ENCODE data around the gene RIMOC1.
"Not testable (repeated sequence)": the region's sequence is repeated elsewhere in the genome, so short reads cannot be mapped to it uniquely, and the experiment has no call there.

The RIMOC1 gene

GRCh38 chr5:41927604-41928003, 23.5 kb downstream of the RIMOC1 start:
- Histone ChIP-seq H3K4me1 (ENCODE audit: insufficient read depth, low read length) (no peaks in the 10 kb centered on the region; the same call in 1 of the 2 replicates), H3K27ac (ENCODE audit: low read length) (no peak overlapping the region), H3K9me3 (ENCODE audit: insufficient read depth, low read depth, low read length) (no peaks in the 10 kb centered on the region), H3K36me3 (ENCODE audit: insufficient read depth, low read depth, low read length) (peaks cover 2% of the 10 kb centered on the region), H3K9ac (ENCODE audit: low read depth, low read length) (no peak overlapping the region), H3K27me3 (ENCODE audit: insufficient read depth, low read length) (peaks cover 8% of the 10 kb centered on the region), H3K4me3 (ENCODE audit: low read length) (no peak overlapping the region)

GRCh38 chr5:41929035-41929434, 24.9 kb downstream of the RIMOC1 start:
- Histone ChIP-seq H3K4me1 (ENCODE audit: insufficient read depth, low read length) (no peaks in the 10 kb centered on the region; the same call in 1 of the 2 replicates), H3K27ac (ENCODE audit: low read length) (no peak overlapping the region)

GRCh38 chr5:41932770-41933169, 28.6 kb downstream of the RIMOC1 start:
- H3K4me3 ChIP-seq (ENCODE audit: low read length): no peak overlapping the region
- no peaks in the 10 kb centered on the region for H3K27me3 ChIP-seq (ENCODE audit: insufficient read depth, low read length)
- H3K36me3 ChIP-seq (ENCODE audit: insufficient read depth, low read depth, low read length): no peaks in the 10 kb centered on the region

More at GRCh38 chr5:41929035-41929434, 24.9 kb downstream of the RIMOC1 start:
- no peak overlapping the region for H3K9ac ChIP-seq (ENCODE audit: low read depth, low read length)
- no peak overlapping the region for H3K4me3 ChIP-seq (ENCODE audit: low read length)
- no peaks in the 10 kb centered on the region for H3K9me3 ChIP-seq (ENCODE audit: insufficient read depth, low read depth, low read length)
- no peaks in the 10 kb centered on the region for H3K36me3 ChIP-seq (ENCODE audit: insufficient read depth, low read depth, low read length)
- H3K27me3 ChIP-seq (ENCODE audit: insufficient read depth, low read length): peaks cover 8% of the 10 kb centered on the region

DNA sequence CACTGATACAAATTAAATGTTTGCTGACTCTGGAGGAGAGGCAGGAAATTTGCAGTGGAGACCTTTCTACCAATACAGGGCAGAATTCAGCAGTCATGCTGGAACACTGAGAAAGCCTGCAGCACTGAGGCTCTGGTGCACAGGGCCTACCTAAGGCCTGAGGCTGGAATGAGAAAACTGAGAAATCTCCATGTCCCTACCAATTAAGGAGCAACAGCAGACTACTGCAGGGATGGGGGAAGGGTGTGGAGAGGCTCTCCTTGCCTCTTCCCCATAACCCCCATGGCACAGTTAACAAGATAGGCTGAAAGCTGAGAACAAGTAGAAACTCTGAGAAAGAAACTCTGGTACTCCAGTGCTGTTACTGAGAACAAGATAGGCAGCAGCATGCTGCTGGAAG, 31.4 kb downstream of the RIMOC1 start:
- no peaks in the 10 kb centered on the region for H3K9me3 ChIP-seq (ENCODE audit: insufficient read depth, low read depth, low read length)
- H3K27me3 ChIP-seq (ENCODE audit: insufficient read depth, low read length): no peaks in the 10 kb centered on the region
- no peaks in the 10 kb centered on the region for H3K36me3 ChIP-seq (ENCODE audit: insufficient read depth, low read depth, low read length)
- no peak overlapping the region for H3K9ac ChIP-seq (ENCODE audit: low read depth, low read length)
- H3K27ac ChIP-seq (ENCODE audit: low read length): no peak overlapping the region
- H3K4me1 ChIP-seq (ENCODE audit: insufficient read depth, low read length): no peaks in the 10 kb centered on the region
- H3K4me3 ChIP-seq (ENCODE audit: low read length): no peak overlapping the region

More at GRCh38 chr5:41932770-41933169, 28.6 kb downstream of the RIMOC1 start:
- no peaks in the 10 kb centered on the region for H3K9me3 ChIP-seq (ENCODE audit: insufficient read depth, low read depth, low read length)
- no peak overlapping the region for H3K9ac ChIP-seq (ENCODE audit: low read depth, low read length)
- H3K4me1 ChIP-seq (ENCODE audit: insufficient read depth, low read length): no peaks in the 10 kb centered on the region
- no peak overlapping the region for H3K27ac ChIP-seq (ENCODE audit: low read length)

DNA sequence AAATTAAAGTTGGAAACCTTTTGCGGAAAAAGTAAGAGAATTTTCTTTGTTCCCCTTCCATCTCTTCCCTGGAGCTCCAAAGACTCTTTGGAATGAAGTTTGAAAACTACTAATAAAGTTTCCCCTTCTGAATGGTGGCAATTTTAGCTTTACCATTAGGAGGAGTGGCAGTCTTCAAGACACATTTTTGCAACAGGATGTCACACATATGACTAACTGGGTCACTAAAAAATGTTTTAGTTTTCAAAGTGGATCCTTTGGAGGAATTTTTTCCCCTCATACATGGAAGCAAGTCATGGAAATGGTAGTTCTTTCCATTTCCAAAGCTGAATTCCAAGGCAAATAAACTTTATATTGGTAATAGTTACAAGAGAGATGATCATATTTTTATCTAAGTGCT, 36.5 kb downstream of the RIMOC1 start:
- no peak overlapping the region for H3K4me3 ChIP-seq (ENCODE audit: low read length)
- H3K4me1 ChIP-seq (ENCODE audit: insufficient read depth, low read length): no peaks in the 10 kb centered on the region
- no peaks in the 10 kb centered on the region for H3K9me3 ChIP-seq (ENCODE audit: insufficient read depth, low read depth, low read length)
- H3K9ac ChIP-seq (ENCODE audit: low read depth, low read length): no peak overlapping the region
- H3K27ac ChIP-seq (ENCODE audit: low read length): no peak overlapping the region
- no peaks in the 10 kb centered on the region for H3K27me3 ChIP-seq (ENCODE audit: insufficient read depth, low read length)
- H3K36me3 ChIP-seq (ENCODE audit: insufficient read depth, low read depth, low read length): no peaks in the 10 kb centered on the region

GRCh38 chr5:41945332-41945955, 41.3 kb downstream of the RIMOC1 start:
- H3K27me3 ChIP-seq (ENCODE audit: insufficient read depth, low read length); H3K4me3 ChIP-seq (ENCODE audit: low read length); H3K9ac ChIP-seq (ENCODE audit: low read depth, low read length); H3K36me3 ChIP-seq (ENCODE audit: insufficient read depth, low read depth, low read length); H3K9me3 ChIP-seq (ENCODE audit: insufficient read depth, low read depth, low read length); H3K4me1 ChIP-seq (ENCODE audit: insufficient read depth, low read length); H3K27ac ChIP-seq (ENCODE audit: low read length): not testable (repeated sequence)

GRCh38 chr5:41951224-41951623, 47.1 kb downstream of the RIMOC1 start:
- no peaks in the 10 kb centered on the region for H3K4me1 ChIP-seq (ENCODE audit: insufficient read depth, low read length)
- no peak overlapping the region for H3K9ac ChIP-seq (ENCODE audit: low read depth, low read length)
- no peaks in the 10 kb centered on the region for H3K27me3 ChIP-seq (ENCODE audit: insufficient read depth, low read length)
- no peaks in the 10 kb centered on the region for H3K36me3 ChIP-seq (ENCODE audit: insufficient read depth, low read depth, low read length)
- H3K27ac ChIP-seq (ENCODE audit: low read length): no peak overlapping the region
- H3K9me3 ChIP-seq (ENCODE audit: insufficient read depth, low read depth, low read length): no peaks in the 10 kb centered on the region
- H3K4me3 ChIP-seq (ENCODE audit: low read length): no peak overlapping the region

Data from iPS-20b (cell line).